Left lobe of liver (tissue), 1 donor: ENCODE measurements around the gene IL17D. TPM values are rescaled to one million over a fixed set of nuclear protein-coding genes. Genes with fewer than 3 reads are reported as not detected.

Experiments used
- total RNA-seq: library from RNA; stranded (reverse); gene quantifications from one replicate; pipeline ENCODE4 v1.2.1, GENCODE V29; 2021
- donor health status: DM: no; HTN: yes; CAD: no.

IL17D gene
- total RNA-seq, 1 donor from 2014 or later, result 0.45 TPM

Other genes with a start within 250 kb of the IL17D start
- 174 TPM for gene CRYL1, start 177.8 kb upstream of the IL17D start, total RNA-seq
- 7.9 TPM for gene IFT88, start 136.5 kb upstream of the IL17D start, total RNA-seq
- 7.7 TPM for gene EEF1AKMT1, start 70.3 kb downstream of the IL17D start, total RNA-seq
- gene XPO4, start 199.0 kb downstream of the IL17D start, total RNA-seq, result 5.2 TPM